PC-9 (cell line): ENCODE data around the gene ATRN.

Experiments
- CTCF ChIP-seq: fragments of 200-600 bp; sonication (generic); conservative IDR thresholded peaks from 2 replicates; pipeline ENCODE4 v1.6.1; 2017; ENCODE audit warnings: mixed run types, antibody characterized with exemption, mild to moderate bottlenecking, moderate library complexity
- EZH2 ChIP-seq: fragments of 200-600 bp; sonication (generic); IDR thresholded peaks from 2 replicates; pipeline ENCODE4 v1.8.0; 2017; ENCODE audit warnings: antibody characterized with exemption, low read depth

- no peak for TF ChIP-seq CTCF
- no peak for TF ChIP-seq EZH2
Observed at GRCh38 chr20:3679749-3680700, 209.2 kb downstream of the ATRN start.
